CD4-positive, alpha-beta T cell treated with Interleukin-12 subunit alpha and Interleukin-12 subunit beta, for 1 hour (primary cell): ENCODE results near the gene DDX53.

Experiments used
- DNase-seq: peaks from one replicate; pipeline ENCODE4 v3.0.0-alpha.2; 2020

DDX53 gene

GRCh38 chrX:22999696-23000223 lies at the start of gene DDX53:
Gene DDX53, plus strand, starts transcription at chrX:22999960. Its CDS starts 98 bp downstream, at chrX:23000058.
- no peak for DNase-seq

- no peak for DNase-seq
Measured at GRCh38 chrX:22950269-22951266, 49.2 kb upstream of the DDX53 start.

- DNase-seq, result no peak
Measured at GRCh38 chrX:22952010-22952409, 47.8 kb upstream of the DDX53 start.

GRCh38 chrX:22958250-22958649 lies 41.5 kb upstream of the DDX53 start:
- DNase-seq, result no peak

- no peak for DNase-seq
Measured at GRCh38 chrX:22959204-22959920, 40.4 kb upstream of the DDX53 start.

- DNase-seq, result no peak
Measured at GRCh38 chrX:22963196-22963595, 36.6 kb upstream of the DDX53 start.

- DNase-seq, result no peak
Measured at GRCh38 chrX:22968494-22968893, 31.3 kb upstream of the DDX53 start.

GRCh38 chrX:22969411-22969810 lies 30.3 kb upstream of the DDX53 start:
- no peak for DNase-seq

- DNase-seq, result no peak
Measured at GRCh38 chrX:22970861-22971260, 28.9 kb upstream of the DDX53 start.

- no peak for DNase-seq
Measured at GRCh38 chrX:22974616-22975015, 25.1 kb upstream of the DDX53 start.

GRCh38 chrX:22975786-22976185 lies 24.0 kb upstream of the DDX53 start:
- DNase-seq, result no peak

- no peak for DNase-seq
Measured at GRCh38 chrX:22985958-22986357, 13.8 kb upstream of the DDX53 start.

- no peak for DNase-seq
Measured at GRCh38 chrX:22987452-22987851, 12.3 kb upstream of the DDX53 start.

- no peak for DNase-seq
Measured at GRCh38 chrX:23003116-23003515, 3.4 kb downstream of the DDX53 start.

GRCh38 chrX:23008431-23009099 lies 8.8 kb downstream of the DDX53 start:
- DNase-seq, result no peak

- DNase-seq, result no peak
Measured at GRCh38 chrX:23012162-23012561, 12.4 kb downstream of the DDX53 start.

- DNase-seq, result no peak
Measured at GRCh38 chrX:23012636-23013035, 12.9 kb downstream of the DDX53 start.

- no peak for DNase-seq
Measured at GRCh38 chrX:23013366-23013765, 13.6 kb downstream of the DDX53 start.

GRCh38 chrX:23031600-23031999 lies 31.8 kb downstream of the DDX53 start:
- no peak for DNase-seq

- no peak for DNase-seq
Measured at GRCh38 chrX:23035493-23035892, 35.7 kb downstream of the DDX53 start.

GRCh38 chrX:23046443-23046842 lies 46.7 kb downstream of the DDX53 start:
- DNase-seq, result no peak

- DNase-seq, result no peak
Measured at GRCh38 chrX:23048806-23049573, 49.2 kb downstream of the DDX53 start.
